Keratinocyte (primary cell): ENCODE data around the gene CCDC88B. TPM values are rescaled to one million over a fixed set of nuclear protein-coding genes. Genes with fewer than 3 reads are reported as not detected.

Experiments
- DNase-seq: peaks from one replicate; pipeline ENCODE4 v3.0.0-alpha.2; 2011; ENCODE audit warnings: low read depth, missing footprints, low spot score
- FAIRE-seq: peaks from 2 replicates; lab custom pipeline; 2011; peaks lifted over from hg19 to GRCh38; lab: Jason Lieb, UNC
- H2AFZ ChIP-seq: 2 replicates; pipeline ENCODE4 v1.6.0; 2012; ENCODE audit warnings: low read length, control low read depth, inconsistent platforms; ENCODE audit not compliant: control insufficient read depth
- H3K27ac ChIP-seq: 2 replicates; pipeline ENCODE4 v1.5.1; 2011; ENCODE audit warnings: low read length; ENCODE audit not compliant: control insufficient read depth, insufficient read depth
- H3K27me3 ChIP-seq: 3 replicates; pipeline ENCODE4 v1.6.0; 2011; ENCODE audit warnings: low read length; ENCODE audit not compliant: control insufficient read depth, insufficient read depth; ENCODE audit errors: extremely low read depth
- H3K36me3 ChIP-seq, 2 experiments: 2 replicates in 1 of 2; 3 replicates in 1 of 2; pipeline ENCODE4 v1.5.1; 2011; ENCODE audit warnings: low read length in 2 of 2, mild to moderate bottlenecking in 1 of 2; ENCODE audit not compliant: control insufficient read depth in 2 of 2, insufficient read depth in 2 of 2; ENCODE audit errors: extremely low read depth in 1 of 2
- H3K4me1 ChIP-seq: 3 replicates; pipeline ENCODE4 v1.5.1; 2011; ENCODE audit warnings: low read length; ENCODE audit not compliant: control insufficient read depth, insufficient read depth; ENCODE audit errors: extremely low read depth
- H3K4me2 ChIP-seq: 3 replicates; pipeline ENCODE4 v1.6.0; 2011; ENCODE audit warnings: low read depth, low read length; ENCODE audit not compliant: control insufficient read depth, insufficient read depth; ENCODE audit errors: extremely low read depth
- H3K4me3 ChIP-seq, 3 experiments: fragments of 200-600 bp in 1 of 3; sonication (generic) in 1 of 3; 2 replicates in 2 of 3; 3 replicates in 1 of 3; pipeline ENCODE4 v1.5.1; 2011 to 2016; ENCODE audit warnings: low read length in 3 of 3, mild to moderate bottlenecking in 3 of 3, control low read depth in 2 of 3, inconsistent platforms in 1 of 3, low read depth in 1 of 3, mixed read lengths in 1 of 3, mixed run types in 1 of 3, moderate library complexity in 1 of 3; ENCODE audit not compliant: control insufficient read depth in 2 of 3, insufficient read depth in 2 of 3; ENCODE audit errors: extremely low read depth in 1 of 3
- H3K79me2 ChIP-seq: 2 replicates; pipeline ENCODE4 v1.6.0; 2012; ENCODE audit warnings: low read length; ENCODE audit not compliant: control insufficient read depth, insufficient read depth
- H3K9ac ChIP-seq: 3 replicates; pipeline ENCODE4 v1.6.0; 2011; ENCODE audit warnings: low read length; ENCODE audit not compliant: control insufficient read depth, insufficient read depth; ENCODE audit errors: extremely low read depth
- H3K9me1 ChIP-seq: 3 replicates; pipeline ENCODE4 v1.6.0; 2011; ENCODE audit warnings: low read length; ENCODE audit not compliant: control insufficient read depth, insufficient read depth; ENCODE audit errors: extremely low read depth
- H3K9me3 ChIP-seq: 2 replicates; pipeline ENCODE4 v1.5.1; 2012; ENCODE audit warnings: low read depth, low read length; ENCODE audit not compliant: control insufficient read depth
- H4K20me1 ChIP-seq: 3 replicates; pipeline ENCODE4 v1.6.0; 2011; ENCODE audit warnings: low read length; ENCODE audit not compliant: control insufficient read depth, insufficient read depth; ENCODE audit errors: extremely low read depth
- EZH2 ChIP-seq: IDR thresholded peaks from one replicate; pipeline ENCODE4 v1.6.1; 2012; ENCODE audit warnings: inconsistent platforms, mild to moderate bottlenecking, low read length, moderate library complexity
- dilution Hi-C: fragments of 300-500 bp; cut with MboI; formaldehyde crosslinking; loops from one replicate; pipeline ENCODE4 v1.7.0; 2020; ENCODE audit warnings: low sequenced_read_pairs; ENCODE audit not compliant: extremely low pct_ligation_motif_present
- polyA plus RNA-seq, 5 experiments: library from polyadenylated mRNA; depleted of rRNA in 3 of 5; stranded (reverse) in 3 of 5; stranded (forward) in 1 of 5; unstranded in 1 of 5; fragments of >200 nt; gene quantifications; 1 replicate in 1 of 5; 2 replicates in 3 of 5; 3 replicates in 1 of 5; pipeline versions ENCODE4 v1.2.1 to v1.2.3, GENCODE V29; 2011 to 2012; ENCODE audit warnings: missing spikeins in 2 of 5, low read depth in 1 of 5, low replicate concordance in 1 of 5
- TF ChIP-seq, protein P1 (sequence below), 3 experiments: IDR thresholded peaks in 1 of 3; conservative IDR thresholded peaks in 1 of 3; optimal IDR thresholded peaks in 1 of 3; 2 replicates in 2 of 3; 3 replicates in 1 of 3; pipeline versions ENCODE3 to v1.5.1; 2011; ENCODE audit warnings: low read length in 3 of 3, mild to moderate bottlenecking in 3 of 3, moderate library complexity in 2 of 3, control low read depth in 1 of 3, inconsistent platforms in 1 of 3; ENCODE audit not compliant: insufficient read depth in 2 of 3; ENCODE audit errors: extremely low read depth in 1 of 3

CCDC88B gene
- polyA plus RNA-seq, 1 donor (not counting 4 experiments of a cell fraction or from before 2014, with no cell fraction given) = 3.7 TPM

GRCh38 chr11:64388894-64389293, 48.9 kb downstream of the CCDC88B start:
- no peak for DNase-seq
- dilution Hi-C loops = no loop called here
- no peaks in the 10 kb centered on the region for H3K36me3 ChIP-seq
- H3K27ac ChIP-seq = no peak overlapping the region
- no peak overlapping the region for H3K9ac ChIP-seq
- H3K27me3 ChIP-seq = peaks cover 21% of the 10 kb centered on the region
- H3K79me2 ChIP-seq = no peaks in the 10 kb centered on the region
- H4K20me1 ChIP-seq = no peaks in the 10 kb centered on the region
- no peaks in the 10 kb centered on the region for H3K9me3 ChIP-seq
- no peak for TF ChIP-seq EZH2
- TF ChIP-seq, protein P1, sequence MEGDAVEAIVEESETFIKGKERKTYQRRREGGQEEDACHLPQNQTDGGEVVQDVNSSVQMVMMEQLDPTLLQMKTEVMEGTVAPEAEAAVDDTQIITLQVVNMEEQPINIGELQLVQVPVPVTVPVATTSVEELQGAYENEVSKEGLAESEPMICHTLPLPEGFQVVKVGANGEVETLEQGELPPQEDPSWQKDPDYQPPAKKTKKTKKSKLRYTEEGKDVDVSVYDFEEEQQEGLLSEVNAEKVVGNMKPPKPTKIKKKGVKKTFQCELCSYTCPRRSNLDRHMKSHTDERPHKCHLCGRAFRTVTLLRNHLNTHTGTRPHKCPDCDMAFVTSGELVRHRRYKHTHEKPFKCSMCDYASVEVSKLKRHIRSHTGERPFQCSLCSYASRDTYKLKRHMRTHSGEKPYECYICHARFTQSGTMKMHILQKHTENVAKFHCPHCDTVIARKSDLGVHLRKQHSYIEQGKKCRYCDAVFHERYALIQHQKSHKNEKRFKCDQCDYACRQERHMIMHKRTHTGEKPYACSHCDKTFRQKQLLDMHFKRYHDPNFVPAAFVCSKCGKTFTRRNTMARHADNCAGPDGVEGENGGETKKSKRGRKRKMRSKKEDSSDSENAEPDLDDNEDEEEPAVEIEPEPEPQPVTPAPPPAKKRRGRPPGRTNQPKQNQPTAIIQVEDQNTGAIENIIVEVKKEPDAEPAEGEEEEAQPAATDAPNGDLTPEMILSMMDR (optimal IDR thresholded peaks at IDR 0.05 in 1 of 3, IDR thresholded peaks at IDR 0.05 in 1 of 3, conservative IDR thresholded peaks at IDR 0.05 in 1 of 3; ENCODE audit: extremely low read depth in 1 of 3, insufficient read depth in 2 of 3, low read length in 3 of 3) = no peak
- H3K4me1 ChIP-seq = no peaks in the 10 kb centered on the region
- H3K4me2 ChIP-seq = no peak overlapping the region
- no peak overlapping the region for H3K4me3 ChIP-seq
- no peak overlapping the region for H2AFZ ChIP-seq
- H3K9me1 ChIP-seq = no peaks in the 10 kb centered on the region
- no peak for FAIRE-seq

GRCh38 chr11:64389851-64390250, 49.8 kb downstream of the CCDC88B start:
- Histone ChIP-seq H3K9ac (no peak overlapping the region), H3K4me1 (no peaks in the 10 kb centered on the region), H2AFZ (no peak overlapping the region), H3K27me3 (peaks cover 14% of the 10 kb centered on the region), H3K4me3 (no peak overlapping the region), H3K27ac (no peak overlapping the region), H3K79me2 (no peaks in the 10 kb centered on the region), H3K9me3 (no peaks in the 10 kb centered on the region), H3K4me2 (no peak overlapping the region), H4K20me1 (no peaks in the 10 kb centered on the region), H3K9me1 (no peaks in the 10 kb centered on the region), H3K36me3 (no peaks in the 10 kb centered on the region)
- FAIRE-seq (no peak), DNase-seq (no peak)
- TF ChIP-seq EZH2 = no peak
- TF ChIP-seq, protein P1 (optimal IDR thresholded peaks at IDR 0.05 in 1 of 3, IDR thresholded peaks at IDR 0.05 in 1 of 3, conservative IDR thresholded peaks at IDR 0.05 in 1 of 3; ENCODE audit: extremely low read depth in 1 of 3, insufficient read depth in 2 of 3, low read length in 3 of 3) = no peak
- dilution Hi-C loops = no loop called here
